Panc1 (cell line): Measurements from ENCODE around the gene STX18.

Experiments used
- POLR2AphosphoS5 ChIP-seq: IDR thresholded peaks from 2 replicates; pipeline ENCODE4 v1.6.1; 2012; ENCODE audit warnings: mild to moderate bottlenecking, low read depth, low read length, moderate library complexity
- SIN3A ChIP-seq: IDR thresholded peaks from 2 replicates; pipeline ENCODE4 v1.6.1; 2012; ENCODE audit warnings: low read depth, mild to moderate bottlenecking, low read length, moderate library complexity, borderline replicate concordance; ENCODE audit not compliant: insufficient read depth
- TF ChIP-seq, protein P1 (sequence below): fragments of 450-650 bp; IDR thresholded peaks from 2 replicates; pipeline ENCODE4 v1.5.1; 2017; ENCODE audit warnings: mild to moderate bottlenecking
- TF ChIP-seq, protein P2 (sequence below), 2 experiments: IDR thresholded peaks; 2 replicates each; pipeline ENCODE4 v1.6.1; 2011 to 2012; ENCODE audit warnings: low read depth in 2 of 2, control low read depth in 1 of 2, low read length in 1 of 2, mild to moderate bottlenecking in 1 of 2, moderate library complexity in 1 of 2; ENCODE audit not compliant: insufficient read depth in 1 of 2

DNA sequence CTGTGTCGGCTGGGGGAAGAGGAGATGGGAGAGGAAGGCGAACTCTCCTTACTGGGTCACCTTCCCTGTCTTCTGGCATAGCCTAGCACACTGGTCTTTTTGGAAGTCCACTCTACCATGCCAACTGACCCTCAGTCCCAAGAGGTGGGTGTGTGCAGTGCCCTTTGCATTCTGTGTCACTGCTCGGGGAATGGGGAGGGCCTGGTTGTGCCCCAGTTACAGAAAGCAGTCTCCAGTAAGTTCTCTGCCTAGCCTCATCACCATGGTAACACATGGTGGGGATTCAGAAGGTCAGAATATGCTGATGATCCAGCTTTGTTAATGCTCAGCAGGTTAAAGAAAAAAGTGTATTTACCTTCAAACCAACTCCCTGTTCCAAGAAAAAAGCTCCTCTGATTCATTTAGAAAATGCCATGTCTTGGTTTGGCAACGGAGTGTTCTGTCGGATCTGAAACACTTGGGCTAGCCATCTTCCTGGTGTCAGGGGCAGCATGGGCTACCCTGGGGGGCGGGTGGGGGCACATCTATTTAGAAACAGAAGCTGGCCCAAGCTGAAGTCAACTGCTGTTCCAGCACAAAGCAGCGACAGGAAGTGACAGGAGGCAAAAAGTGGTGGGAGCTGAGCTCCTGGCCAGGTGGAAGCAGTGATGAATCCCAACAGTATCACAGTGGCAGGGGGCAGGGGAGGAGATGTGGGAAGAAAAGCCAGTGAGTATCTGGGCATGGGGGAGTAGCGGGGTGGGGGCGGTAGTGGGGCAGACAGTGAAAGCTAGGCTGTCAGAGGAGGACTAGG lies 117.9 kb downstream of the STX18 start:
- TF ChIP-seq POLR2AphosphoS5 (no peak), SIN3A (no peak)
- TF ChIP-seq, protein P1, sequence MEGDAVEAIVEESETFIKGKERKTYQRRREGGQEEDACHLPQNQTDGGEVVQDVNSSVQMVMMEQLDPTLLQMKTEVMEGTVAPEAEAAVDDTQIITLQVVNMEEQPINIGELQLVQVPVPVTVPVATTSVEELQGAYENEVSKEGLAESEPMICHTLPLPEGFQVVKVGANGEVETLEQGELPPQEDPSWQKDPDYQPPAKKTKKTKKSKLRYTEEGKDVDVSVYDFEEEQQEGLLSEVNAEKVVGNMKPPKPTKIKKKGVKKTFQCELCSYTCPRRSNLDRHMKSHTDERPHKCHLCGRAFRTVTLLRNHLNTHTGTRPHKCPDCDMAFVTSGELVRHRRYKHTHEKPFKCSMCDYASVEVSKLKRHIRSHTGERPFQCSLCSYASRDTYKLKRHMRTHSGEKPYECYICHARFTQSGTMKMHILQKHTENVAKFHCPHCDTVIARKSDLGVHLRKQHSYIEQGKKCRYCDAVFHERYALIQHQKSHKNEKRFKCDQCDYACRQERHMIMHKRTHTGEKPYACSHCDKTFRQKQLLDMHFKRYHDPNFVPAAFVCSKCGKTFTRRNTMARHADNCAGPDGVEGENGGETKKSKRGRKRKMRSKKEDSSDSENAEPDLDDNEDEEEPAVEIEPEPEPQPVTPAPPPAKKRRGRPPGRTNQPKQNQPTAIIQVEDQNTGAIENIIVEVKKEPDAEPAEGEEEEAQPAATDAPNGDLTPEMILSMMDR = no peak
- TF ChIP-seq, protein P2, sequence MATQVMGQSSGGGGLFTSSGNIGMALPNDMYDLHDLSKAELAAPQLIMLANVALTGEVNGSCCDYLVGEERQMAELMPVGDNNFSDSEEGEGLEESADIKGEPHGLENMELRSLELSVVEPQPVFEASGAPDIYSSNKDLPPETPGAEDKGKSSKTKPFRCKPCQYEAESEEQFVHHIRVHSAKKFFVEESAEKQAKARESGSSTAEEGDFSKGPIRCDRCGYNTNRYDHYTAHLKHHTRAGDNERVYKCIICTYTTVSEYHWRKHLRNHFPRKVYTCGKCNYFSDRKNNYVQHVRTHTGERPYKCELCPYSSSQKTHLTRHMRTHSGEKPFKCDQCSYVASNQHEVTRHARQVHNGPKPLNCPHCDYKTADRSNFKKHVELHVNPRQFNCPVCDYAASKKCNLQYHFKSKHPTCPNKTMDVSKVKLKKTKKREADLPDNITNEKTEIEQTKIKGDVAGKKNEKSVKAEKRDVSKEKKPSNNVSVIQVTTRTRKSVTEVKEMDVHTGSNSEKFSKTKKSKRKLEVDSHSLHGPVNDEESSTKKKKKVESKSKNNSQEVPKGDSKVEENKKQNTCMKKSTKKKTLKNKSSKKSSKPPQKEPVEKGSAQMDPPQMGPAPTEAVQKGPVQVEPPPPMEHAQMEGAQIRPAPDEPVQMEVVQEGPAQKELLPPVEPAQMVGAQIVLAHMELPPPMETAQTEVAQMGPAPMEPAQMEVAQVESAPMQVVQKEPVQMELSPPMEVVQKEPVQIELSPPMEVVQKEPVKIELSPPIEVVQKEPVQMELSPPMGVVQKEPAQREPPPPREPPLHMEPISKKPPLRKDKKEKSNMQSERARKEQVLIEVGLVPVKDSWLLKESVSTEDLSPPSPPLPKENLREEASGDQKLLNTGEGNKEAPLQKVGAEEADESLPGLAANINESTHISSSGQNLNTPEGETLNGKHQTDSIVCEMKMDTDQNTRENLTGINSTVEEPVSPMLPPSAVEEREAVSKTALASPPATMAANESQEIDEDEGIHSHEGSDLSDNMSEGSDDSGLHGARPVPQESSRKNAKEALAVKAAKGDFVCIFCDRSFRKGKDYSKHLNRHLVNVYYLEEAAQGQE (IDR thresholded peaks at IDR 0.05; ENCODE audit: insufficient read depth in 1 of 2, low read depth in 2 of 2, low read length in 1 of 2) = no peak
